HG03565 (cell line): ENCODE results near the gene B3GALT5.
"Not testable (repeated sequence)": the region's sequence is repeated elsewhere in the genome, so short reads cannot be mapped to it uniquely, and the experiment has no call there.

Source experiments
- ATAC-seq: cut with Tn5 transposase; IDR thresholded peaks from one replicate; pipeline ENCODE4 v1.9.1; 2021; ENCODE audit warnings: mild to moderate bottlenecking, moderate library complexity; ENCODE audit not compliant: unreplicated experiment

B3GALT5 gene

GRCh38 chr21:39686646-39687468, 74.1 kb downstream of the B3GALT5 start:
- no peak for ATAC-seq

GRCh38 chr21:39688010-39688409, 75.3 kb downstream of the B3GALT5 start:
- ATAC-seq: no peak

- ATAC-seq: not testable (repeated sequence)
Observed at GRCh38 chr21:39689860-39690259, 77.1 kb downstream of the B3GALT5 start.

- ATAC-seq: no peak
Observed at GRCh38 chr21:39690454-39690853, 77.7 kb downstream of the B3GALT5 start.

GRCh38 chr21:39694750-39695149, 82.0 kb downstream of the B3GALT5 start:
- ATAC-seq: no peak

- no peak for ATAC-seq
Observed at GRCh38 chr21:39696196-39696595, 83.5 kb downstream of the B3GALT5 start.

GRCh38 chr21:39696618-39697017, 83.9 kb downstream of the B3GALT5 start:
- no peak for ATAC-seq

GRCh38 chr21:39700318-39700717, 87.6 kb downstream of the B3GALT5 start:
- no peak for ATAC-seq

GRCh38 chr21:39703578-39703977, 90.8 kb downstream of the B3GALT5 start:
- no peak for ATAC-seq

GRCh38 chr21:39705849-39706248, 93.1 kb downstream of the B3GALT5 start:
- no peak for ATAC-seq

GRCh38 chr21:39707316-39707715, 94.6 kb downstream of the B3GALT5 start:
- ATAC-seq: no peak

- no peak for ATAC-seq
Observed at GRCh38 chr21:39710866-39711265, 98.1 kb downstream of the B3GALT5 start.

- no peak for ATAC-seq
Observed at GRCh38 chr21:39712273-39712672, 99.5 kb downstream of the B3GALT5 start.

- ATAC-seq: no peak
Observed at GRCh38 chr21:39712976-39713375, 100.2 kb downstream of the B3GALT5 start.

- no peak for ATAC-seq
Observed at GRCh38 chr21:39713905-39714304, 101.2 kb downstream of the B3GALT5 start.

GRCh38 chr21:39714331-39714730, 101.6 kb downstream of the B3GALT5 start:
- ATAC-seq: no peak

- no peak for ATAC-seq
Observed at GRCh38 chr21:39715804-39716397, 103.2 kb downstream of the B3GALT5 start.

GRCh38 chr21:39720126-39720778, 107.5 kb downstream of the B3GALT5 start:
- no peak for ATAC-seq

- no peak for ATAC-seq
Observed at GRCh38 chr21:39721885-39722284, 109.1 kb downstream of the B3GALT5 start.
